GM12891 (cell line): Measurements from ENCODE around the gene DAND5.

Experiments
- PAX5 ChIP-seq: IDR thresholded peaks from 2 replicates; pipeline ENCODE4 v1.6.1; 2011; ENCODE audit warnings: low read length, moderate library complexity, mild to moderate bottlenecking; ENCODE audit not compliant: insufficient read depth, severe bottlenecking
- POLR2A ChIP-seq: IDR thresholded peaks from 2 replicates; pipeline ENCODE4 v1.6.1; 2011; ENCODE audit warnings: low read depth, low read length, control low read depth
- POLR2AphosphoS5 ChIP-seq: IDR thresholded peaks from 2 replicates; pipeline ENCODE4 v1.6.1; 2011; ENCODE audit warnings: low read depth, low read length, control low read depth
- POU2F2 ChIP-seq: IDR thresholded peaks from 2 replicates; pipeline ENCODE4 v1.6.1; 2011; ENCODE audit warnings: low read depth, mild to moderate bottlenecking, control low read depth, low read length, moderate library complexity
- SPI1 ChIP-seq: IDR thresholded peaks from 2 replicates; pipeline ENCODE4 v1.6.1; 2011; ENCODE audit warnings: low read depth, low read length, control low read depth
- TAF1 ChIP-seq: IDR thresholded peaks from 2 replicates; pipeline ENCODE4 v1.6.1; 2011; ENCODE audit warnings: low read depth, low read length, control low read depth

- no peak for TF ChIP-seq POLR2AphosphoS5
- TF ChIP-seq TAF1 = no peak
- no peak for TF ChIP-seq POLR2A
- TF ChIP-seq POU2F2 = no peak
- no peak for TF ChIP-seq SPI1
- no peak for TF ChIP-seq PAX5
Measured at GRCh38 chr19:12982648-12983047, 13.3 kb downstream of the DAND5 start.
